Right lobe of liver (tissue), 4 donors: Measurements from ENCODE around the gene MEI1.

Experiments used
- CTCF ChIP-seq, 4 donors: fragments of 200-600 bp in 3 of 4; fragments of 450-650 bp in 1 of 4; IDR thresholded peaks; one replicate each; pipeline versions ENCODE4 v1.5.1 to v1.8.0; 2016 to 2022; ENCODE audit warnings: antibody characterized with exemption in 4 of 4, mild to moderate bottlenecking in 2 of 4
- POLR2A ChIP-seq: fragments of 450-650 bp; IDR thresholded peaks from one replicate; pipeline ENCODE4 v1.6.1; 2017; ENCODE audit warnings: antibody characterized with exemption, mild to moderate bottlenecking
- donor health status: DM: no; HTN: no; CAD: no.
- donor health status: DM: no; HTN: no; CAD: no.
- donor health status: DM: no; HTN: yes; CAD: no.

- no peak for TF ChIP-seq CTCF (IDR thresholded peaks at IDR 0.05)
- no peak for TF ChIP-seq POLR2A
Measured at GRCh38 chr22:41821471-41822316, 122.4 kb downstream of the MEI1 start.
